Mesendoderm (in vitro differentiated cells): ENCODE results near the gene ANXA10. TPM values are rescaled to one million over a fixed set of nuclear protein-coding genes. Genes with fewer than 3 reads are reported as not detected.

Experiments used
- DNase-seq: peaks from one replicate; pipeline ENCODE4 v3.0.0; 2013
- H2AK5ac ChIP-seq: 2 replicates; pipeline ENCODE4 v1.6.1; 2013; ENCODE audit warnings: low read length, inconsistent platforms
- H2BK120ac ChIP-seq: 2 replicates; pipeline ENCODE4 v1.6.1; 2013; ENCODE audit warnings: low read depth, mild to moderate bottlenecking, low read length, moderate library complexity, mixed read lengths
- H2BK15ac ChIP-seq: replicated peaks from 2 replicates; pipeline ENCODE4 v1.6.1; 2013; ENCODE audit warnings: low read depth, mild to moderate bottlenecking, moderate library complexity
- H2BK5ac ChIP-seq: 2 replicates; pipeline ENCODE4 v1.6.1; 2013; ENCODE audit warnings: low read length, inconsistent platforms
- H3K18ac ChIP-seq: 2 replicates; pipeline ENCODE4 v1.6.1; 2013; ENCODE audit warnings: mild to moderate bottlenecking, low read length, mixed read lengths
- H3K23ac ChIP-seq: one replicate; pipeline ENCODE4 v1.6.1; 2013; ENCODE audit warnings: low read length
- H3K27ac ChIP-seq: 2 replicates; pipeline ENCODE4 v1.5.1; 2013; ENCODE audit warnings: low read depth, mild to moderate bottlenecking, inconsistent platforms, low read length, moderate library complexity
- H3K27me3 ChIP-seq: 2 replicates; pipeline ENCODE4 v1.6.1; 2013; ENCODE audit warnings: low read length, control low read depth, mild to moderate bottlenecking, inconsistent platforms; ENCODE audit not compliant: insufficient read depth, poor library complexity
- H3K36me3 ChIP-seq: 2 replicates; pipeline ENCODE4 v1.6.1; 2013; ENCODE audit warnings: low read length, inconsistent platforms; ENCODE audit not compliant: control insufficient read depth, insufficient read depth
- H3K4ac ChIP-seq: one replicate; pipeline ENCODE4 v1.6.1; 2013; ENCODE audit warnings: low read depth, mild to moderate bottlenecking, low read length, moderate library complexity
- H3K4me1 ChIP-seq: 2 replicates; pipeline ENCODE4 v1.6.1; 2013; ENCODE audit warnings: low read depth, low read length, inconsistent platforms; ENCODE audit not compliant: control insufficient read depth
- H3K4me2 ChIP-seq: 2 replicates; pipeline ENCODE4 v1.6.1; 2013; ENCODE audit warnings: low read length
- H3K4me3 ChIP-seq: 2 replicates; pipeline ENCODE4 v1.5.1; 2013; ENCODE audit warnings: mild to moderate bottlenecking, low read length
- H3K56ac ChIP-seq: one replicate; pipeline ENCODE4 v1.6.1; 2013; ENCODE audit warnings: low read length
- H3K79me1 ChIP-seq: 2 replicates; pipeline ENCODE4 v1.6.1; 2013; ENCODE audit warnings: low read length, inconsistent platforms
- H3K79me2 ChIP-seq: 2 replicates; pipeline ENCODE4 v1.6.1; 2013; ENCODE audit warnings: mild to moderate bottlenecking, low read length; ENCODE audit not compliant: control insufficient read depth, insufficient read depth
- H3K9ac ChIP-seq: 2 replicates; pipeline ENCODE4 v1.6.1; 2013; ENCODE audit warnings: low read length, inconsistent platforms
- H4K5ac ChIP-seq: one replicate; pipeline ENCODE4 v1.6.1; 2013; ENCODE audit warnings: low read length
- H4K8ac ChIP-seq: one replicate; pipeline ENCODE4 v1.6.1; 2013; ENCODE audit warnings: low read depth, mild to moderate bottlenecking, control low read depth, low read length, moderate library complexity
- WGBS: extraction: QIAGEN DNeasy Blood & Tissue Kit; methylation state at CpG from one replicate; pipeline ENCODE4 v1.1.7; 2013; ENCODE audit warnings: low lambda C conversion rate, missing lambda C conversion rate; ENCODE audit not compliant: insufficient coverage; ENCODE audit errors: extremely low coverage; 5-methylcytosine and 5-hydroxymethylcytosine counted together
- polyA plus RNA-seq, 2 experiments: library from polyadenylated mRNA; stranded (reverse); fragments of 200-250 nt; gene quantifications; one replicate each; pipeline ENCODE4 v1.2.3, GENCODE V29; 2013

The ANXA10 gene, protein sequence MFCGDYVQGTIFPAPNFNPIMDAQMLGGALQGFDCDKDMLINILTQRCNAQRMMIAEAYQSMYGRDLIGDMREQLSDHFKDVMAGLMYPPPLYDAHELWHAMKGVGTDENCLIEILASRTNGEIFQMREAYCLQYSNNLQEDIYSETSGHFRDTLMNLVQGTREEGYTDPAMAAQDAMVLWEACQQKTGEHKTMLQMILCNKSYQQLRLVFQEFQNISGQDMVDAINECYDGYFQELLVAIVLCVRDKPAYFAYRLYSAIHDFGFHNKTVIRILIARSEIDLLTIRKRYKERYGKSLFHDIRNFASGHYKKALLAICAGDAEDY
- not detected for polyA plus RNA-seq (2013, experiment 1 of 2)
- polyA plus RNA-seq (2013, experiment 2 of 2): not detected

DNA sequence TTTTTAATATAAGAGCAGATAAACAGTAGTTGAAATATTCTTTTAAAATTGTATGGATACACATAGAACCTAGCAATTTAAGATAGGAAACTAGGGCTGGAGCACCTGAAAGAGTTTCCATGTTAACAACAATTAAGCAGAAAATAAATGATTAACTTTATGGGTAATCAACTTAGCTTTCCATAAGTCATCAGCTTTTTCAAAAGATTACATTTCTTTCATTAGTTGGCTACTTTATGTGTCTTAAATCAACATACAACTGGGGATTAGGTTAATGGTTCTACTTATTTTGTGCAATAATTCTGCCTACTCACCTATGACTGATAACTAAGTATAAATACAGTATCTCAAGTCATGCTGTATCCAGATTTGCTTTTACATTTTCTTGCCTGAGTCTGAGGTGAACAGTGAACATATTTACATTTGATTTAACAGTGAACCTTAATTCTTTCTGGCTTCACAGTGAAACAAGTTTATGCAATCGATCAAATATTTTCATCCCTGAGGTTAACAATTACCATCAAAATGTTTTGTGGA is at the start of gene ANXA10:
ANXA10 (plus strand) TSS at position 362 of the 537 bp plus-strand sequence; CDS start at position 526, 164 bp downstream.
- Histone ChIP-seq H3K56ac (no peak within 1 kb of the TSS), H4K5ac (no peak within 1 kb of the TSS), H2BK5ac (no peak within 1 kb of the TSS), H3K79me2 (no peaks in the 10 kb centered on the region), H4K8ac (no peak within 1 kb of the TSS), H3K9ac (no peak within 1 kb of the TSS), H2BK15ac (no peak within 1 kb of the TSS), H3K23ac (no peak within 1 kb of the TSS), H3K36me3 (no peaks in the 10 kb centered on the region), H3K27ac (no peak within 1 kb of the TSS), H2AK5ac (no peak within 1 kb of the TSS), H3K79me1 (no peaks in the 10 kb centered on the region), H3K4ac (no peak within 1 kb of the TSS), H3K18ac (no peak within 1 kb of the TSS), H3K4me2 (no peak within 1 kb of the TSS), H3K27me3 (no peaks in the 10 kb centered on the region), H3K4me3 (no peak within 1 kb of the TSS), H2BK120ac (no peak within 1 kb of the TSS), H3K4me1 (no peaks in the 10 kb centered on the region)
- no CpG with 5 or more reads among the region's 1 CpG for WGBS
- no peak for DNase-seq

DNA sequence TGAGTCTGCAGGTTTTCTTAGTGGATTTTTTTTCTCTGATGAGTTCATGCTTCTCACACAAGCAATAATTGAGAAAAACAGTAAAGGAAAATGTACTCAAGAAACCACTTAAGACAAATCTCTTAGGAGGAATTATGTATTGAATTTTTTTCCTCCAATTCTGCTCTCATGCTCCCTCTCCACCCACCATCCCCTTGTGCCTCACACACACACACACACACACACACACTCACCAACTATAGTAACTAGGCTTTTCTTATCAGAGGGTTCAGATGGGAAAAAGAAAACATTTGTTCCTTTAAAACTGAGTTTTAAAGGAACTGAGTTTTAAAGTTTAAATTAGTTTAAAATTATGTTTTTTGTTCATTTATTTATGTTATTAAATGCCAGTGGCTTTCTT is 47.0 kb upstream of the ANXA10 start:
- H3K4ac ChIP-seq: no peak overlapping the region
- DNase-seq: no peak

DNA sequence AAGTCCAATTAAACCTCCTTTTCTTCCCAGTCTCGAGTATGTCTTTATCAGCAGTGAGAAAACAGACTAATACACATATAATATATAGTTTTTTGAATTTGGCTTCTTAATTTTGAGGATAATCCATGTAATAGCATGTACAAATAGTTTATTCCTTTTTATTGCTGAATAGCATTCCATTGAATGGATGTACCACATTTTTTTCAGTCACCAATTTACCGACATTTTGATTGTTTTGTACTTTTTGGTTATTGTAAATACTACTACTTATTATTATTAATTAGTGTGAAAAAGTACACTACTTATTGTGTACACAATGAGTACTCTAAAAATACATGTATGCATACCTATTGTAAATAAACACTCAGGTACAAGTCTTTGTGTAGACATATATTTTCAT is 42.3 kb upstream of the ANXA10 start:
- no peaks in the 10 kb centered on the region for H3K79me2 ChIP-seq
- no peaks in the 10 kb centered on the region for H3K4me1 ChIP-seq
- H2BK5ac ChIP-seq: no peak overlapping the region
- H2AK5ac ChIP-seq: no peak overlapping the region
- no peak overlapping the region for H2BK120ac ChIP-seq
- no CpG with 5 or more reads among the region's 2 CpGs for WGBS
- H4K8ac ChIP-seq: no peak overlapping the region
- H3K4me3 ChIP-seq: no peak overlapping the region
- H3K27ac ChIP-seq: no peak overlapping the region
- H3K56ac ChIP-seq: no peak overlapping the region
- no peak overlapping the region for H3K4ac ChIP-seq
- no peak overlapping the region for H3K4me2 ChIP-seq
- H3K9ac ChIP-seq: no peak overlapping the region
- no peak overlapping the region for H3K18ac ChIP-seq
- no peak for DNase-seq
- no peaks in the 10 kb centered on the region for H3K27me3 ChIP-seq
- H3K36me3 ChIP-seq: no peaks in the 10 kb centered on the region
- H3K23ac ChIP-seq: no peak overlapping the region
- H3K79me1 ChIP-seq: no peaks in the 10 kb centered on the region
- no peak overlapping the region for H2BK15ac ChIP-seq
- no peak overlapping the region for H4K5ac ChIP-seq

More for the DNA sequence above, 47.0 kb upstream of the ANXA10 start:
- no peak overlapping the region for H3K56ac ChIP-seq
- no peaks in the 10 kb centered on the region for H3K36me3 ChIP-seq
- H3K27ac ChIP-seq: no peak overlapping the region
- H2BK15ac ChIP-seq: no peak overlapping the region
- H3K79me1 ChIP-seq: no peaks in the 10 kb centered on the region
- no peaks in the 10 kb centered on the region for H3K27me3 ChIP-seq
- no peak overlapping the region for H3K4me3 ChIP-seq
- no peak overlapping the region for H4K5ac ChIP-seq
- no peak overlapping the region for H4K8ac ChIP-seq
- no peak overlapping the region for H2AK5ac ChIP-seq
- no peak overlapping the region for H3K23ac ChIP-seq
- no peaks in the 10 kb centered on the region for H3K4me1 ChIP-seq
- H3K4me2 ChIP-seq: no peak overlapping the region
- H3K18ac ChIP-seq: no peak overlapping the region
- H2BK5ac ChIP-seq: no peak overlapping the region
- H2BK120ac ChIP-seq: no peak overlapping the region
- no peak overlapping the region for H3K9ac ChIP-seq
- H3K79me2 ChIP-seq: no peaks in the 10 kb centered on the region

DNA sequence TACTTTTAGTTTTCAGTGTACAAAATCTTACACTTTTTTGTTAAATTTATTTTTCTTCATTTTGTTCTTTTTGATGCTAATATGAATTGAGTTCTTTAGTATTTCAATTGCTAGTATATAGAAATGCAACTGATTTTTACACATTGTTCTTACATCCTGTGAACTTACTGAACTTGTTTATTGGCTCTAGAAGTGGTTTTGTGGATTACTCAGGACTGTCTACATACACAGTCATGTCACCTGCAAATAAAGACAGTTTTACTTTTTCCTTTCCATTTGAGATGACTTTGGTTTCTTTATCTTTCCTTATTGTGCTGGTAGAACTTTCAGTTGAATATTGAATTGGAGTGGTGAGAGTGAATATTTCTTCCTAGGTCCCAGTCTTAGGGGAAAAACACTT is 40.8 kb upstream of the ANXA10 start:
- H3K27ac ChIP-seq: no peak overlapping the region
- H3K36me3 ChIP-seq: no peaks in the 10 kb centered on the region
- no peak overlapping the region for H2AK5ac ChIP-seq
- DNase-seq: no peak
- H3K4ac ChIP-seq: no peak overlapping the region
- no peak overlapping the region for H3K4me3 ChIP-seq
- H4K5ac ChIP-seq: no peak overlapping the region
- no peaks in the 10 kb centered on the region for H3K27me3 ChIP-seq
- H3K9ac ChIP-seq: no peak overlapping the region
- no peak overlapping the region for H3K4me2 ChIP-seq
- H3K56ac ChIP-seq: no peak overlapping the region
- no peak overlapping the region for H2BK5ac ChIP-seq
- H4K8ac ChIP-seq: no peak overlapping the region
- no peaks in the 10 kb centered on the region for H3K4me1 ChIP-seq
- H3K79me2 ChIP-seq: no peaks in the 10 kb centered on the region
- no peak overlapping the region for H2BK120ac ChIP-seq
- H3K23ac ChIP-seq: no peak overlapping the region
- no peaks in the 10 kb centered on the region for H3K79me1 ChIP-seq
- H3K18ac ChIP-seq: no peak overlapping the region
- H2BK15ac ChIP-seq: no peak overlapping the region

DNA sequence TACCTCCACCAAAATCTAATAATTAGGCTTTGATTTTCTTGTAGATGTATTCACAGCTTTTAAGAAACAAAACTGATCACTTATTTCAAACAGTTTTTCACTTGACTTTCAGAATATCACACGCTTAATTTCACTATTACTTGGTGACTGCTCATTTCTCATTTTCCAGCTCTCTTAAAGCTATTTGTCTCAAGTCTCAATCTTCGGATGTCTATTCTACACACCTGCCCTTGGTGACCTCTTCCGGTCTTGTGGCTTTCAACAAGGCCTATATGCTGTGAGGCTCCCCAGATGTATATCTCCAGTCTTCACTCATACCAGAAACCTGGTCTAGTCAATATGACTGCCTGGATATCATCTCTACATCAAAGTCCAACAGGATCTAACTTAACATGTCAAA is 34.9 kb upstream of the ANXA10 start:
- Histone ChIP-seq H4K5ac (no peak overlapping the region), H3K4me2 (no peak overlapping the region), H3K56ac (no peak overlapping the region), H3K27me3 (no peaks in the 10 kb centered on the region), H3K4me1 (no peaks in the 10 kb centered on the region), H3K18ac (no peak overlapping the region), H4K8ac (no peak overlapping the region), H3K23ac (no peak overlapping the region), H2AK5ac (no peak overlapping the region), H3K79me1 (no peaks in the 10 kb centered on the region), H3K4me3 (no peak overlapping the region), H3K9ac (no peak overlapping the region), H3K4ac (no peak overlapping the region), H3K79me2 (no peaks in the 10 kb centered on the region), H3K36me3 (no peaks in the 10 kb centered on the region), H2BK5ac (no peak overlapping the region), H3K27ac (no peak overlapping the region), H2BK120ac (no peak overlapping the region), H2BK15ac (no peak overlapping the region)
- WGBS: no CpG with 5 or more reads among the region's 3 CpGs
- no peak for DNase-seq

DNA sequence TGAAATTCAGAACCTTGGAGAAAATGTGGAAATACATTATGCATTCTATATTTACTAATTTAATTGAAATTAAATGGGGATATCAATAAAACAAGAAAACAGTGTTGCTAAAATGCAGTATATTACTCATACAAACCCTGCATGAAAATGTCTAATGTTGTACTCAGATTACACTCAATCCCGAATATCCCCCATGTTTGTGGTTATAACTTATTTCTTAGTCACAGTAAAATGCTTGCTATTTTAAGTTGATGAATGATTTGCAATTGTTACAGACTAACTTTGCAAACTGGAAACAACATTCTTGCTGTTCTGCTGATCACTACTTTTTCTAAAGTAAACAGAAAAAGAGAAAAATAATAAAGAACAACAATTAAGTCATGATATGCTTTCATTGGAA is 33.1 kb upstream of the ANXA10 start:
- no peak for DNase-seq
- Histone ChIP-seq H2BK120ac (no peak overlapping the region), H3K4me1 (no peaks in the 10 kb centered on the region), H3K79me2 (no peaks in the 10 kb centered on the region), H3K56ac (no peak overlapping the region), H4K5ac (no peak overlapping the region), H2BK15ac (no peak overlapping the region), H3K27ac (no peak overlapping the region), H4K8ac (no peak overlapping the region), H3K4me3 (no peak overlapping the region), H2AK5ac (no peak overlapping the region), H3K4ac (no peak overlapping the region), H3K36me3 (no peaks in the 10 kb centered on the region), H2BK5ac (no peak overlapping the region), H3K27me3 (no peaks in the 10 kb centered on the region), H3K79me1 (no peaks in the 10 kb centered on the region), H3K18ac (no peak overlapping the region), H3K4me2 (no peak overlapping the region), H3K23ac (no peak overlapping the region), H3K9ac (no peak overlapping the region)
- WGBS: no CpG with 5 or more reads among the region's 1 CpG
